GM21367 (cell line): ENCODE data around the gene HNRNPH3.
A peak's percentile ranks its signal among the peaks of the same experiment; 100 is the strongest.

ENCODE experiments used
- ATAC-seq: cut with Tn5 transposase; IDR thresholded peaks from one replicate; pipeline ENCODE4 v1.9.1; 2021; ENCODE audit not compliant: unreplicated experiment

Gene HNRNPH3

DNA sequence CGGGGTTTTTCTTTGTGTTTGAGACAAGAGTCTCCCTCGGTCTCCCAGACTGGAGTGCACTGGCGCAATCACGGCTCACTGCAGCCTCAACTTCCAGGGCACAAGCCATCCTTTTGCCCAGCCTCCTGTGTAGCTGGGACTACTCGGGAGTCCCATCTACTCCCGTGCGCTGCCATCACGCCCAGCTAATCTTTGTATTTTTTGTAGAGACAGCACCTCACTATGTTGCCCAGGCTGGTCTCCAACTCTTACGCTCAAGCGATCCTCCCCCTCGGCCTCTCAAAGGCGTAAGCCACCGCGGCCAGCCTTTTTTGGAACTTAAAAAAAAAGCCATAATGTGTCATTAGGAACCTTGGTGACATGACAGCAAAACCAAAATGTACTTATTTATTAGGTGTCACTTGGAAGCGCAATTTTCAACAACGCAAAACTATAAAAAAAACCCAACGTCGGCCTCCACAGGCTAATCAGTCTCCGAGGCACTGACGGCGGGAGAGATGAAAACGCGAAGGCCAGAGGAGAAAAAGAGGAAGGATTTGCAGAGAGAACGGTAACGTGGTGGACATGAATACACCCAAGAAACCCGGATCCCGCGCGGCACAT lies 911 bp upstream of the HNRNPH3 start:
- ATAC-seq: no peak

GRCh38 chr10:68332259-68333057 lies 594 bp downstream of the HNRNPH3 start, which contains the start of gene PBLD:
Gene PBLD, minus strand, starts transcription at chr10:68332928. Its CDS starts 26,084 bp downstream, at chr10:68306844.
- ATAC-seq: peak; percentile 18

DNA sequence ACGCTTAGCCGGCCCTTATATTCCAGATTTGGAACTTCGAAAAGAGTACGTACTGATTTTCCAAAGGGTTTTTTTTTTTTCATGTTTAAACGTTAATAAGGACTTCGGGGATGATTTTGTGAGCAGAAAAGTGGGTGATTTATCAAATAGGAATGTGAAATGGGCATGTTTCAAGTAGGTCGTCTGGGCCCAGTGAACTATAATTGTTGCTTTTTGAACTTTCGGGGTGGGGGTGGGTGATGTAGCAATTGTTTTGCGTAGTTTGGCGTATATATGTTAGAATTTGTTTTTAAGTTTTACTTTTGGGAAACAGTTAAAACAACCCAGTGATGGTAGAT lies 1.2 kb downstream of the HNRNPH3 start:
- no peak for ATAC-seq

DNA sequence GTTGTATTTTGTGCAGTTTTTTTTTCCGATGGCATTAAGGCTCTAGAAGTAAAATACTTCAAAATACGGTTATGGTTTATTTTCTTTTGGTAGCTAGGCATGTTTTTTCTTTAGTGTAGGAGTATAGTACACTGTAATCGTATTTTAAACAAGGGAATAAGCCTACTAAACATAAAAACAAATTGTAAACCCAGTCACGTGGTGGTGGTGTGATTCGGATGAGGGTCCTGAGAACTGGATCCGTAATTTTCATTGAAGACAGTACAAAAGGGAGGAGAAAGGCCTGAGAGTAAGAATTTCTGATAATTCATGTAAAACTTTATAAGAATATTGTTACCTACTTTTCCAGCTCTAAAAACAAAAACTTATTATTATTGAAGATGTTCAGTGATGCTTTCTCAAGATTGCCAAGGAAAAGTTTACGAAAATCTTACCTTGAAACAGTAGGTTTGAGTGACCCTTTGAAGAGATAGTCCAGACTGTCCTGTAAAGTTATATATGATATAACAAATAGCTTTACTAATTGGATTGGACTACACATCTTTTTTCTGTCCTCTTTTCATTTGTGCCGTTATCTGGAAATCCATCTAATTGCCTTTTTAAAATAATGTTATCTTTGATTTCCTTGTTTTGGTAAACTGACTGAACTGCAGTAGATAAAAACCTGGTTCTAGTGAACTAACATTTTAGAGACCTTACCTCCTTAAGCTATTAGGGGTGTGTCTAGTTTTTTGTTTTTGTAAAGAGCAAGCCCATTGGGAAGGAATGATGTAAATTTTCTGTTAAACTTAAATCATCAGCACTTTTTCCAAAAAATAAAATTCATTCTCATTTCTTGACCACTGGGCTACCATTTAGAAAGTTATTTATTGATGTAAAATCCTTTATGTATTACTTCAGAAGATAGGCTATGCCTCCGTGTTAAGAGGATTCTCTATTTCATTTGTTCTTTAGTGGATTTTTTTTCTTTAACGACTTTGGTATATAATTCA lies 1.9 kb downstream of the HNRNPH3 start:
- ATAC-seq: no peak

- no peak for ATAC-seq
Observed at GRCh38 chr10:68334672-68335467, 3.0 kb downstream of the HNRNPH3 start.

GRCh38 chr10:68336754-68337351 lies 5.0 kb downstream of the HNRNPH3 start:
- no peak for ATAC-seq

GRCh38 chr10:68340358-68341080 lies 8.7 kb downstream of the HNRNPH3 start:
- ATAC-seq: no peak

GRCh38 chr10:68342909-68343516 lies 11.1 kb downstream of the HNRNPH3 start:
- ATAC-seq: no peak

DNA sequence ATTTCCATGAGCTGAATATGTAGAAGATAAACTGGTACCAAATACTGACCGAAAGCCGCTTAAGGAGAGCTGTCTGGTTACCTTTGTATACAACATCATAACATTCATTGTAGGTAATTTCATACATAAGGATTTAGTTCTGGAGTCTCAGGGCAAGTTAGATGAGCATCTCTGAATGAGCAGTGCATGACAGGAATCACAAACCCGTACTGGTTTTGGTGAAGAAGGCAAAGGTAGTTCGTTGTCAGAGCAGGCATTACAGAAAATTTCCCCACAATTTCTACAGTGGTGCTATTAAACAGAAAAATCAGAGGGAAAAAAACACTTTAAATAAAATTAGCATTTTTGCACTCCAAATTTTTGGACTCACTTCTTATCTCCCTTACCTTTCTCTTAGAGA lies 13.8 kb downstream of the HNRNPH3 start:
- ATAC-seq: no peak

GRCh38 chr10:68346774-68347173 lies 14.9 kb downstream of the HNRNPH3 start:
- no peak for ATAC-seq

GRCh38 chr10:68348265-68348741 lies 16.4 kb downstream of the HNRNPH3 start:
- no peak for ATAC-seq

- ATAC-seq: no peak
Observed at GRCh38 chr10:68353537-68353936, 21.7 kb downstream of the HNRNPH3 start.

DNA sequence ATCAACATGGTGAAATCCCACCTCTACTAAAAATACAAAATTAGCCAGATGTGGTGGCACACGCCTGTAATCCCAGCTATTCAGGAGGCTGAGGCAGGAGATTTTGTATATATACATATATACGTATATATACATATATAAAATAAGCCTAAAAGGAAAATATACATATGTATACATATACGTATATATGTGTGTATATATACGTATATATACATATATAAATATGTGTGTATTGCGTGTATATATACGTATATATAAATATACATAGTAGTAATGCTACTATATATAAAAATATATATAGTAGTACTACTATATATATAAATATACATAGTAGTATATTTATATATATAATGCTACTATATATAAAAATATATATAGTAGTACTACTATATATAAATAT lies 27.3 kb downstream of the HNRNPH3 start:
- ATAC-seq: no peak

GRCh38 chr10:68362590-68362989 lies 30.7 kb downstream of the HNRNPH3 start:
- no peak for ATAC-seq

DNA sequence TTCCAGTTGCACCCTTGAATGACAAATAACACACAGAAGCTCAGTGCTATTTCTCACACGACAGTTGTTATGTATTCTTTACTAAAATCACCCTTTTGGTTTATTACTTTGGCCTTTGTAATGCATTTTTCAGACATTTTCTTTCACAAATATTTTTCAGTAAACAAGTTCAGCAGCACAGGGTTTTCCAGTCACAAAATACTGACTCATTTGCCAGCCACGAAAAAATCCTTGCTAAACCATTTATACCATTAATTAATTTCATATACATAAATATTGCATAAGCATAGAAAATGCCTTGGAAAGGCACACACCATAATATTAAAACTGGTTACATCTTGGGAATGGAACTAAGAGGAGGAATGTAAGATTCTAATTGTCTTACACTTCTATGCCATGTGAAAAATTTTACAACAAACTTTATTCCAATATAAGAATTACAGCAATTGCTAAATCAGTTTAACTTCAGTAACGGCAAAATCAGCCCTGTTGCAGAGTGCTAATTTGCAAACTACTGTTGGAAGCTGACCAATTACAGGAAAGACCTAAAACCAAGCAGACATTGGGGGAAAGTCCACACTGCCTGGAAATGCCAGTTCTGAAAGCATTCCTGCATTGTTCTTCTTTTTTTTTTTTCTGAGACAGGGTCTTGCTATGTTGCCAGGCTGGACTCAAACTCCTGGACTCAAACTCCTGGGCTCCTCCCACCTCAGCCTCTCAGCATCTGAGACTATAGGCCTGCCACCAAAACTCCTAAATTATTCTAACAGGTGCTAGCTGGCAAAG lies 32.4 kb downstream of the HNRNPH3 start:
- no peak for ATAC-seq

DNA sequence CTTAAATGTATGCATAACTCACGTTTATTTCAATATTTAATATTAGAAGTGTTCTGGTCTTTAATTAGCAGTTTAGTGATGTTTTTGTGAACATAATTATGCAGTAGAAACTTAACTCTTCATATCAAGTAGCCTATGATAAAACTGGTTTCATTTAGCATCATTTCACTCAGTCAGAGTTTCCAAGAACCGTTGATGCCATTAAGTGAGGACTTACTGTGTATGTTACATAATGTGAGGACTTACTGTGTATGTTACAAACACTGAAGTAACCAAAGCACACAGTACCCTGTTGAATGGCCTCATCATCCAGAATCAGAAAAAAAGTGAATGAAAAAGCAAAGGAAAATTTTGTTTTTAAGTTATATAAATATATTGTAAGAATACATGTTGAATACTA lies 33.7 kb downstream of the HNRNPH3 start:
- ATAC-seq: no peak

DNA sequence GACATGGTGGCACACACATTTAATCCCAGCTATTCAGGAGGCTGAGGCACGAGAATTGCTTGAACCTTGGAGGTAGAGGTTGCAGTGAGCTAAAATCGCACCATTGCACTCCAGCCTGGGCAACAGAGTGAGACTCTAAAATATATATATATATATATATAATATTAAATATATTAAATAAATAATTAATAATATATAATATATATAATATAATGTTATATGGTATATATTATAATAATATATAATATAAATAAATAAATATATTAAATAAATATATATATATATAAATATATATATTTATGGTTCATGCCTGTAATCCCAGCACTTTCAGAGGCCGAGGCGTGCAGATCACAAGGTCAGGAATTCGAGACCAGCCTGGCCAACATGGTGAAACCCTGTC lies 34.7 kb downstream of the HNRNPH3 start:
- ATAC-seq: no peak

DNA sequence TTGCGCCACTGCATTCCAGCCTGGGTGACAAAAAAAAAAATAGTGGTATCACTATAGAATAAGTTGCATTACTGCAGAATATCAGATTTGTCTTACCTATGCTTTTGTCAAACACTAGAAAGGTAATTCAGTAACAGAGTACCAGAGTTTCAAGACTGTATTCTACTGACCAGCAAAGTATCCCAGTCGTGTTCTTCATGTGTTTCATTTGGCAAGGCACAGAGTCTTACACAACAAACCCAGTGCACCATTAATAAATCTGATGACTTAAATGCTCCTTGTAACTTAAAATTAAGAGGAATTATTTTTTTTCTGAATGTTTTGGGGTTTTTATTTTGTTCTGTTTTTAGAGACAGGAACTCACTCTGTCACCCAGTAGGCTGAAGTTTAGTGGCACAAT lies 35.3 kb downstream of the HNRNPH3 start:
- ATAC-seq: no peak
